HEK293T (cell line): Measurements from ENCODE around the gene RRP1.

Experiments used
- CTCF ChIA-PET: fragments of 350-600 bp; formaldehyde crosslinking; extraction: SDS; loops from one replicate; lab custom pipeline; 2021; ENCODE audit warnings: antibody characterized with exemption, inconsistent platforms; lab: Yijun Ruan, JAX
- POLR2A ChIA-PET: fragments of 350-600 bp; formaldehyde crosslinking; extraction: SDS; loops from one replicate; lab custom pipeline; 2020; ENCODE audit warnings: antibody characterized with exemption, inconsistent platforms; lab: Yijun Ruan, JAX
- DNase-seq: peaks from one replicate; pipeline ENCODE4 v3.0.0; 2012; ENCODE audit warnings: mixed read lengths; ENCODE audit errors: extremely low spot score
- ARNT ChIP-seq: fragments of 450-650 bp; IDR thresholded peaks from 2 replicates; pipeline ENCODE4 v1.6.1; 2017; ENCODE audit warnings: mild to moderate bottlenecking
- BHLHE40 ChIP-seq: fragments of 450-650 bp; IDR thresholded peaks from 2 replicates; pipeline ENCODE4 v1.6.1; 2016; ENCODE audit warnings: mild to moderate bottlenecking, moderate library complexity, borderline replicate concordance
- CTBP1 ChIP-seq: fragments of 450-650 bp; IDR thresholded peaks from 2 replicates; pipeline ENCODE4 v1.6.1; 2016; ENCODE audit warnings: borderline replicate concordance
- ELF4 ChIP-seq: fragments of 450-650 bp; IDR thresholded peaks from 2 replicates; pipeline ENCODE4 v1.6.1; 2017; ENCODE audit warnings: antibody characterized with exemption
- FOXA1 ChIP-seq: fragments of 450-650 bp; IDR thresholded peaks from 2 replicates; pipeline ENCODE4 v1.6.1; 2016; ENCODE audit warnings: mild to moderate bottlenecking
- FOXK2 ChIP-seq: fragments of 450-650 bp; IDR thresholded peaks from 2 replicates; pipeline ENCODE4 v1.6.1; 2016; ENCODE audit warnings: mild to moderate bottlenecking
- FOXM1 ChIP-seq: fragments of 450-650 bp; IDR thresholded peaks from 2 replicates; pipeline ENCODE4 v1.6.1; 2017; ENCODE audit warnings: mild to moderate bottlenecking, borderline replicate concordance
- HDGF ChIP-seq: fragments of 450-650 bp; IDR thresholded peaks from 2 replicates; pipeline ENCODE4 v1.6.1; 2017; ENCODE audit warnings: antibody characterized with exemption, borderline replicate concordance
- L3MBTL2 ChIP-seq: fragments of 450-650 bp; conservative IDR thresholded peaks from 2 replicates; pipeline ENCODE4 v1.6.1; 2016; ENCODE audit warnings: mild to moderate bottlenecking
- LEF1 ChIP-seq: fragments of 450-650 bp; IDR thresholded peaks from 2 replicates; pipeline ENCODE4 v1.6.1; 2017; ENCODE audit warnings: mild to moderate bottlenecking, borderline replicate concordance
- NFRKB ChIP-seq: fragments of 450-650 bp; IDR thresholded peaks from 2 replicates; pipeline ENCODE4 v1.6.1; 2016; ENCODE audit warnings: mild to moderate bottlenecking, moderate library complexity
- PKNOX1 ChIP-seq: fragments of 450-650 bp; IDR thresholded peaks from 2 replicates; pipeline ENCODE4 v1.6.1; 2016
- SP1 ChIP-seq: fragments of 450-650 bp; IDR thresholded peaks from 2 replicates; pipeline ENCODE4 v1.6.1; 2017
- SUZ12 ChIP-seq: fragments of 450-650 bp; IDR thresholded peaks from 2 replicates; pipeline ENCODE4 v1.6.1; 2016; ENCODE audit warnings: mild to moderate bottlenecking
- TARDBP ChIP-seq: fragments of 450-650 bp; IDR thresholded peaks from 2 replicates; pipeline ENCODE4 v1.6.1; 2016
- ZNF384 ChIP-seq: fragments of 450-650 bp; IDR thresholded peaks from 2 replicates; pipeline ENCODE4 v1.6.1; 2016

Gene RRP1

GRCh38 chr21:43809346-43809799 is 20.0 kb downstream of the RRP1 start:
- DNase-seq, result no peak
- TF ChIP-seq SUZ12 (no peak), FOXA1 (no peak), HDGF (no peak), FOXM1 (no peak), SP1 (no peak), NFRKB (no peak), L3MBTL2 (no peak), ARNT (no peak), CTBP1 (no peak), PKNOX1 (no peak), ZNF384 (no peak), FOXK2 (no peak), BHLHE40 (no peak), LEF1 (no peak), TARDBP (no peak), ELF4 (no peak)
- ChIA-PET CTCF (interaction anchor here (1.6 to 2.0 kb wide), 2 partner anchors 129 to 166 kb away, joined by 4 to 6 read pairs; no protein-coding TSS in a partner anchor), POLR2A (no interaction called here)

- POLR2A ChIA-PET, result no interaction called here
- no peak for TF ChIP-seq BHLHE40
- TF ChIP-seq TARDBP, result no peak
- TF ChIP-seq NFRKB, result no peak
- no peak for TF ChIP-seq ARNT
- TF ChIP-seq FOXM1, result no peak
- no peak for TF ChIP-seq CTBP1
- TF ChIP-seq L3MBTL2, result no peak
- no peak for TF ChIP-seq FOXA1
- no peak for TF ChIP-seq SUZ12
- no peak for TF ChIP-seq FOXK2
- TF ChIP-seq SP1, result no peak
- no peak for TF ChIP-seq ELF4
- no peak for TF ChIP-seq PKNOX1
- no peak for TF ChIP-seq LEF1
- TF ChIP-seq ZNF384, result no peak
- TF ChIP-seq HDGF, result no peak
- CTCF ChIA-PET, result interaction anchor here (0.6 to 2.0 kb wide), 3 partner anchors 20 to 132 kb away, joined by 3 to 6 read pairs (median 4); partner anchors contain the start of gene RRP1
- DNase-seq, result no peak
Measured at GRCh38 chr21:43809853-43810504, 20.6 kb downstream of the RRP1 start.

GRCh38 chr21:43810505-43811261 is 21.3 kb downstream of the RRP1 start:
- TF ChIP-seq SUZ12, result no peak
- no peak for TF ChIP-seq FOXA1
- TF ChIP-seq BHLHE40, result no peak
- no peak for TF ChIP-seq CTBP1
- 0 out of 2 replicates have a peak, but pooled peaks have one; percentile 67 for TF ChIP-seq HDGF
- peak; percentile 96 for DNase-seq
- ChIA-PET CTCF (interaction anchor here (0.6 to 2.0 kb wide), 4 partner anchors 21 to 165 kb away, joined by 3 to 8 read pairs (median 5); partner anchors contain the start of gene RRP1), POLR2A (no interaction called here)

- POLR2A ChIA-PET, result no interaction called here
- DNase-seq, result no peak
- no peak for TF ChIP-seq NFRKB
- no peak for TF ChIP-seq SP1
- no peak for TF ChIP-seq SUZ12
- TF ChIP-seq FOXM1, result no peak
- no peak for TF ChIP-seq ARNT
- no peak for TF ChIP-seq L3MBTL2
- TF ChIP-seq FOXK2, result no peak
- TF ChIP-seq HDGF, result no peak
- no peak for TF ChIP-seq PKNOX1
- no peak for TF ChIP-seq ZNF384
- TF ChIP-seq FOXA1, result no peak
- CTCF ChIA-PET, result interaction anchor here (1.6 to 2.0 kb wide), 2 partner anchors 127 to 164 kb away, joined by 6 to 8 read pairs; no protein-coding TSS in a partner anchor
Measured at GRCh38 chr21:43811262-43812105, 22.1 kb downstream of the RRP1 start.

- ChIA-PET POLR2A (no interaction called here), CTCF (interaction anchor here (0.6 to 1.6 kb wide), 3 partner anchors 14 to 243 kb away, joined by 3 to 8 read pairs (median 3); no protein-coding TSS in a partner anchor)
- TF ChIP-seq SUZ12, result no peak
- no peak for TF ChIP-seq FOXM1
- no peak for DNase-seq
Measured at GRCh38 chr21:43812139-43812821, 22.9 kb downstream of the RRP1 start.
